ENCODE results near the gene IGF2BP2. TPM values are rescaled to one million over a fixed set of nuclear protein-coding genes. Genes with fewer than 3 reads are reported as not detected.
A peak's percentile ranks its signal among the peaks of the same experiment; 100 is the strongest.

IGF2BP2 gene
- total and polyA plus RNA-seq, 2 of the 13 experiments (the other 11 are each of a cell fraction or from before 2014, with no cell fraction given) = 6.5 to 46.0 TPM

DNA sequence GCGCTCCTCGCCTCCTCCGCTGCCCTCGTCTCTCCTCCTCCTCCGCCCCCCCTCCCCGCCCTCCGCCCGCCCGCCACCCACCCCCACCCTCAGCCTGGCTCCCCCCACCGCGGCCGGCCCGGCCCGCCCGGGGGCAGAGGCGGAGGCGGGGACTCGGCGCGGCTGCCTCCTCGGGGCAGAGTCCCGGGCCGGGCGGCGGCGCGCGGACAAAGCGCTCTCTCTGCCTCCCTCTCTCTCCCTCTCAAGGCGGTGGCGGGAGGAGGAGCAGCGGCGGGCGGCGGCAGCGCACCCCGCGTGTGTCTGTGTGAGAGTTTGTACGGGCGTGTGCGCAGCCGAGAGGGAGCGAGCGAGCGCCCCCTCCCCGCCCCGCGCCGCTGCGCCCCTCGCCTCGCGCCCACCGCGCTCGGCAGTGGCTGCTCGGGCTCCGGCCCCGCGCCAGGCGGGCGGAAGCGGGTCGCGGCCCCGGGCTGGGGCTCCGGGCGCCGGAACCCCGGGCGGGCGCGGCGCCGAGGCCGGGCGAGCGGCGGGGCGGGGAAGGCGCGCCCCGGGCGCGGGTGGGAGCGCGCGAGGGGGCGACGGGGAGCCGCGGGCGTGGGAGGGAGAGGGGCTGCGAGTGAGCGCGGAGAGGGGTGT is at the start of gene IGF2BP2 (continued):
- TF ChIP-seq MLXIP (CRISPR knock-in tag; IDR thresholded peaks at IDR 0.05; ENCODE audit: borderline replicate concordance) (no peak), ZNF282 (IDR thresholded peaks at IDR 0.05; ENCODE audit: partially characterized antibody) (no peak), SMAD9 (CRISPR knock-in tag; IDR thresholded peaks at IDR 0.05) (no peak), MED1 (CRISPR knock-in tag; IDR thresholded peaks at IDR 0.05) (no peak), ZNF775 (CRISPR knock-in tag; IDR thresholded peaks at IDR 0.05; ENCODE audit: borderline replicate concordance) (no peak), DNMT3B (CRISPR knock-in tag; conservative IDR thresholded peaks at IDR 0.05) (no peak), ZNF543 (CRISPR knock-in tag; IDR thresholded peaks at IDR 0.05) (no peak), NAIF1 (CRISPR knock-in tag; IDR thresholded peaks at IDR 0.05; ENCODE audit: borderline replicate concordance) (no peak), ZNF660 (CRISPR knock-in tag; IDR thresholded peaks at IDR 0.05; ENCODE audit: borderline replicate concordance, low read depth) (no peak), NR2C2 (CRISPR knock-in tag; IDR thresholded peaks at IDR 0.05; ENCODE audit: borderline replicate concordance) (no peak), ZBTB8A (CRISPR knock-in tag; IDR thresholded peaks at IDR 0.05; ENCODE audit: borderline replicate concordance, low read depth) (no peak), ZSCAN21 (CRISPR knock-in tag; IDR thresholded peaks at IDR 0.05; ENCODE audit: borderline replicate concordance) (no peak), SCMH1 (CRISPR knock-in tag; IDR thresholded peaks at IDR 0.05; ENCODE audit: borderline replicate concordance) (no peak), ZFP82 (CRISPR knock-in tag; IDR thresholded peaks at IDR 0.05; ENCODE audit: borderline replicate concordance) (0 out of 2 replicates have a peak, but pooled peaks have one; percentile 42), TCF12 (IDR thresholded peaks at IDR 0.05) (no peak), TCF12 (CRISPR knock-in tag; IDR thresholded peaks at IDR 0.05) (no peak)
- TF ChIP-seq, protein P1, sequence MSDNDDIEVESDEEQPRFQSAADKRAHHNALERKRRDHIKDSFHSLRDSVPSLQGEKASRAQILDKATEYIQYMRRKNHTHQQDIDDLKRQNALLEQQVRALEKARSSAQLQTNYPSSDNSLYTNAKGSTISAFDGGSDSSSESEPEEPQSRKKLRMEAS (IDR thresholded peaks at IDR 0.05) = peak; percentile 60; the same call in 1 of the 2 replicates
- TF ChIP-seq, protein P2, sequence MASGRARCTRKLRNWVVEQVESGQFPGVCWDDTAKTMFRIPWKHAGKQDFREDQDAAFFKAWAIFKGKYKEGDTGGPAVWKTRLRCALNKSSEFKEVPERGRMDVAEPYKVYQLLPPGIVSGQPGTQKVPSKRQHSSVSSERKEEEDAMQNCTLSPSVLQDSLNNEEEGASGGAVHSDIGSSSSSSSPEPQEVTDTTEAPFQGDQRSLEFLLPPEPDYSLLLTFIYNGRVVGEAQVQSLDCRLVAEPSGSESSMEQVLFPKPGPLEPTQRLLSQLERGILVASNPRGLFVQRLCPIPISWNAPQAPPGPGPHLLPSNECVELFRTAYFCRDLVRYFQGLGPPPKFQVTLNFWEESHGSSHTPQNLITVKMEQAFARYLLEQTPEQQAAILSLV (CRISPR knock-in tag; IDR thresholded peaks at IDR 0.05; ENCODE audit: borderline replicate concordance) = no peak
- TF ChIP-seq, protein P3, sequence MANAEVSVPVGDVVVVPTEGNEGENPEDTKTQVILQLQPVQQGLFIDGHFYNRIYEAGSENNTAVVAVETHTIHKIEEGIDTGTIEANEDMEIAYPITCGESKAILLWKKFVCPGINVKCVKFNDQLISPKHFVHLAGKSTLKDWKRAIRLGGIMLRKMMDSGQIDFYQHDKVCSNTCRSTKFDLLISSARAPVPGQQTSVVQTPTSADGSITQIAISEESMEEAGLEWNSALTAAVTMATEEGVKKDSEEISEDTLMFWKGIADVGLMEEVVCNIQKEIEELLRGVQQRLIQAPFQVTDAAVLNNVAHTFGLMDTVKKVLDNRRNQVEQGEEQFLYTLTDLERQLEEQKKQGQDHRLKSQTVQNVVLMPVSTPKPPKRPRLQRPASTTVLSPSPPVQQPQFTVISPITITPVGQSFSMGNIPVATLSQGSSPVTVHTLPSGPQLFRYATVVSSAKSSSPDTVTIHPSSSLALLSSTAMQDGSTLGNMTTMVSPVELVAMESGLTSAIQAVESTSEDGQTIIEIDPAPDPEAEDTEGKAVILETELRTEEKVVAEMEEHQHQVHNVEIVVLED (CRISPR knock-in tag; IDR thresholded peaks at IDR 0.05; ENCODE audit: borderline replicate concordance) = no peak
- TF ChIP-seq, protein P4, sequence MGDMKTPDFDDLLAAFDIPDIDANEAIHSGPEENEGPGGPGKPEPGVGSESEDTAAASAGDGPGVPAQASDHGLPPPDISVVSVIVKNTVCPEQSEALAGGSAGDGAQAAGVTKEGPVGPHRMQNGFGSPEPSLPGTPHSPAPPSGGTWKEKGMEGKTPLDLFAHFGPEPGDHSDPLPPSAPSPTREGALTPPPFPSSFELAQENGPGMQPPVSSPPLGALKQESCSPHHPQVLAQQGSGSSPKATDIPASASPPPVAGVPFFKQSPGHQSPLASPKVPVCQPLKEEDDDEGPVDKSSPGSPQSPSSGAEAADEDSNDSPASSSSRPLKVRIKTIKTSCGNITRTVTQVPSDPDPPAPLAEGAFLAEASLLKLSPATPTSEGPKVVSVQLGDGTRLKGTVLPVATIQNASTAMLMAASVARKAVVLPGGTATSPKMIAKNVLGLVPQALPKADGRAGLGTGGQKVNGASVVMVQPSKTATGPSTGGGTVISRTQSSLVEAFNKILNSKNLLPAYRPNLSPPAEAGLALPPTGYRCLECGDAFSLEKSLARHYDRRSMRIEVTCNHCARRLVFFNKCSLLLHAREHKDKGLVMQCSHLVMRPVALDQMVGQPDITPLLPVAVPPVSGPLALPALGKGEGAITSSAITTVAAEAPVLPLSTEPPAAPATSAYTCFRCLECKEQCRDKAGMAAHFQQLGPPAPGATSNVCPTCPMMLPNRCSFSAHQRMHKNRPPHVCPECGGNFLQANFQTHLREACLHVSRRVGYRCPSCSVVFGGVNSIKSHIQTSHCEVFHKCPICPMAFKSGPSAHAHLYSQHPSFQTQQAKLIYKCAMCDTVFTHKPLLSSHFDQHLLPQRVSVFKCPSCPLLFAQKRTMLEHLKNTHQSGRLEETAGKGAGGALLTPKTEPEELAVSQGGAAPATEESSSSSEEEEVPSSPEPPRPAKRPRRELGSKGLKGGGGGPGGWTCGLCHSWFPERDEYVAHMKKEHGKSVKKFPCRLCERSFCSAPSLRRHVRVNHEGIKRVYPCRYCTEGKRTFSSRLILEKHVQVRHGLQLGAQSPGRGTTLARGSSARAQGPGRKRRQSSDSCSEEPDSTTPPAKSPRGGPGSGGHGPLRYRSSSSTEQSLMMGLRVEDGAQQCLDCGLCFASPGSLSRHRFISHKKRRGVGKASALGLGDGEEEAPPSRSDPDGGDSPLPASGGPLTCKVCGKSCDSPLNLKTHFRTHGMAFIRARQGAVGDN (CRISPR knock-in tag; IDR thresholded peaks at IDR 0.05) = no peak
